ENCODE results near the gene FMO4. TPM values are rescaled to one million over a fixed set of nuclear protein-coding genes. Genes with fewer than 3 reads are reported as not detected.
"Not testable (repeated sequence)": the region's sequence is repeated elsewhere in the genome, so short reads cannot be mapped to it uniquely, and the experiment has no call there.

Gene FMO4
- polyA plus RNA-seq, 4 donors = 4.8 to 24.1 (median 7.5) TPM

- no peak for FAIRE-seq
- Histone ChIP-seq H3K4me3 (ENCODE audit: low read depth in 1 of 3, low read length in 3 of 3) (no peak overlapping the region), H3K9me3 (ENCODE audit: control insufficient read depth in 2 of 2, insufficient read depth in 1 of 2, low read depth in 1 of 2, low read length in 1 of 2) (peaks cover 0 to 9% of the 10 kb centered on the region in 2 donors), H3K36me3 (ENCODE audit: control insufficient read depth in 3 of 3, insufficient read depth in 2 of 3, low read depth in 1 of 3, low read length in 3 of 3) (no peaks in the 10 kb centered on the region), H3K27me3 (ENCODE audit: control insufficient read depth in 3 of 3, insufficient read depth in 3 of 3, low read length in 3 of 3) (no peaks in the 10 kb centered on the region), H3K4me1 (ENCODE audit: control insufficient read depth in 3 of 3, insufficient read depth in 2 of 3, low read depth in 1 of 3, low read length in 2 of 3) (peaks cover 0 to 5% (median 0%) of the 10 kb centered on the region in 3 donors), H3K27ac (ENCODE audit: low read depth in 1 of 3, low read length in 2 of 3) (no peak overlapping the region)
- no peak for DNase-seq
- 85 to 91% (median 88%) methylated on average over 1 of the region's 1 CpG for WGBS, 3 donors
Measured at GRCh38 chr1:171379846-171380245, 65.9 kb downstream of the FMO4 start.

GRCh38 chr1:171381866-171382210, 67.9 kb downstream of the FMO4 start:
- Histone ChIP-seq H3K27me3 (ENCODE audit: control insufficient read depth in 3 of 3, insufficient read depth in 3 of 3, low read length in 3 of 3) (peaks cover 0 to 2% (median 0%) of the 10 kb centered on the region in 3 donors), H3K4me1 (ENCODE audit: control insufficient read depth in 3 of 3, insufficient read depth in 2 of 3, low read depth in 1 of 3, low read length in 2 of 3) (peaks cover 0 to 8% (median 0%) of the 10 kb centered on the region in 3 donors), H3K27ac (ENCODE audit: low read depth in 1 of 3, low read length in 2 of 3) (no peak overlapping the region), H3K9me3 (ENCODE audit: control insufficient read depth in 2 of 2, insufficient read depth in 1 of 2, low read depth in 1 of 2, low read length in 1 of 2) (peaks cover 0 to 9% of the 10 kb centered on the region in 2 donors), H3K36me3 (ENCODE audit: control insufficient read depth in 3 of 3, insufficient read depth in 2 of 3, low read depth in 1 of 3, low read length in 3 of 3) (no peaks in the 10 kb centered on the region), H3K4me3 (ENCODE audit: low read depth in 1 of 3, low read length in 3 of 3) (no peak overlapping the region)
- 93 to 96% (median 94%) methylated on average over 6 to 11 of the region's 11 CpGs for WGBS, 3 donors
- FAIRE-seq (no peak), DNase-seq (no peak)

- DNase-seq = peak; percentile 37 to 71
Measured at GRCh38 chr1:171384496-171384895, 70.5 kb downstream of the FMO4 start.

GRCh38 chr1:171389171-171389570, 75.2 kb downstream of the FMO4 start:
- FAIRE-seq = no peak
- Histone ChIP-seq H3K4me3 (ENCODE audit: low read depth in 1 of 3, low read length in 3 of 3) (no peak overlapping the region), H3K9me3 (ENCODE audit: control insufficient read depth in 2 of 2, insufficient read depth in 1 of 2, low read depth in 1 of 2, low read length in 1 of 2) (no peaks in the 10 kb centered on the region), H3K36me3 (ENCODE audit: control insufficient read depth in 3 of 3, insufficient read depth in 2 of 3, low read depth in 1 of 3, low read length in 3 of 3) (no peaks in the 10 kb centered on the region), H3K27ac (ENCODE audit: low read depth in 1 of 3, low read length in 2 of 3) (no peak overlapping the region), H3K4me1 (ENCODE audit: control insufficient read depth in 3 of 3, insufficient read depth in 2 of 3, low read depth in 1 of 3, low read length in 2 of 3) (peaks cover 0 to 6% (median 0%) of the 10 kb centered on the region in 3 donors), H3K27me3 (ENCODE audit: control insufficient read depth in 3 of 3, insufficient read depth in 3 of 3, low read length in 3 of 3) (peaks cover 0 to 2% (median 0%) of the 10 kb centered on the region in 3 donors)
- 77 to 90% (median 79%) methylated on average over 3 of the region's 3 CpGs for WGBS, 3 donors
- DNase-seq = no peak

More at GRCh38 chr1:171384496-171384895, 70.5 kb downstream of the FMO4 start:
- WGBS, 3 donors = 0 to 42% (median 27%) methylated on average over 2 of the region's 2 CpGs
- H3K4me3 ChIP-seq (ENCODE audit: low read depth in 1 of 3, low read length in 3 of 3) = no peak overlapping the region
- H3K27ac ChIP-seq (ENCODE audit: low read depth in 1 of 3, low read length in 2 of 3) = peak overlapping the region in 1 of 3 donors; percentile 71
- no peaks in the 10 kb centered on the region for H3K36me3 ChIP-seq (ENCODE audit: control insufficient read depth in 3 of 3, insufficient read depth in 2 of 3, low read depth in 1 of 3, low read length in 3 of 3)
- no peak for FAIRE-seq
- H3K27me3 ChIP-seq (ENCODE audit: control insufficient read depth in 3 of 3, insufficient read depth in 3 of 3, low read length in 3 of 3) = peaks cover 0 to 2% (median 0%) of the 10 kb centered on the region in 3 donors
- peaks cover 0 to 9% of the 10 kb centered on the region in 2 donors for H3K9me3 ChIP-seq (ENCODE audit: control insufficient read depth in 2 of 2, insufficient read depth in 1 of 2, low read depth in 1 of 2, low read length in 1 of 2)
- peaks cover 0 to 8% (median 0%) of the 10 kb centered on the region in 3 donors for H3K4me1 ChIP-seq (ENCODE audit: control insufficient read depth in 3 of 3, insufficient read depth in 2 of 3, low read depth in 1 of 3, low read length in 2 of 3)

GRCh38 chr1:171390740-171391139, 76.8 kb downstream of the FMO4 start:
- DNase-seq; H3K4me1 ChIP-seq (ENCODE audit: control insufficient read depth in 3 of 3, insufficient read depth in 2 of 3, low read depth in 1 of 3, low read length in 2 of 3); H3K4me3 ChIP-seq (ENCODE audit: low read depth in 1 of 3, low read length in 3 of 3); H3K27me3 ChIP-seq (ENCODE audit: control insufficient read depth in 3 of 3, insufficient read depth in 3 of 3, low read length in 3 of 3); FAIRE-seq; H3K36me3 ChIP-seq (ENCODE audit: control insufficient read depth in 3 of 3, insufficient read depth in 2 of 3, low read depth in 1 of 3, low read length in 3 of 3); H3K9me3 ChIP-seq (ENCODE audit: control insufficient read depth in 2 of 2, insufficient read depth in 1 of 2, low read depth in 1 of 2, low read length in 1 of 2); H3K27ac ChIP-seq (ENCODE audit: low read depth in 1 of 3, low read length in 2 of 3): not testable (repeated sequence)
- 77 to 100% (median 98%) methylated on average over 1 of the region's 1 CpG for WGBS, 3 donors

Other genes with a start within 250 kb of the FMO4 start
- 1 to 10 TPM in 1 of 4 donors, under 1 TPM in 2, not detected in 1; 0.18 to 2.4 (median 0.79) TPM for gene FMO3, start 223.3 kb upstream of the FMO4 start, polyA plus RNA-seq
- 1 to 10 TPM in 2 of 4 donors, under 1 TPM in 2; 0.06 to 1.6 (median 0.65) TPM for gene FMO2, start 128.9 kb upstream of the FMO4 start, polyA plus RNA-seq
- 100 to 1,000 TPM in 1 of 4 donors, under 1 TPM in 1, not detected in 2; 0.54 to 236 TPM for gene FMO1, start 65.7 kb upstream of the FMO4 start, polyA plus RNA-seq
- 100 to 1,000 TPM in 3 of 4 donors, 10 to 100 TPM in 1; 37.4 to 221 (median 112) TPM for gene PRRC2C, start 171.3 kb downstream of the FMO4 start, polyA plus RNA-seq